ENCODE measurements around the gene BTBD18. TPM values are rescaled to one million over a fixed set of nuclear protein-coding genes. Genes with fewer than 3 reads are reported as not detected.

The BTBD18 gene
- total and polyA plus RNA-seq, 2 of the 13 experiments (the other 11 are each of a cell fraction or from before 2014, with no cell fraction given) = not detected

DNA sequence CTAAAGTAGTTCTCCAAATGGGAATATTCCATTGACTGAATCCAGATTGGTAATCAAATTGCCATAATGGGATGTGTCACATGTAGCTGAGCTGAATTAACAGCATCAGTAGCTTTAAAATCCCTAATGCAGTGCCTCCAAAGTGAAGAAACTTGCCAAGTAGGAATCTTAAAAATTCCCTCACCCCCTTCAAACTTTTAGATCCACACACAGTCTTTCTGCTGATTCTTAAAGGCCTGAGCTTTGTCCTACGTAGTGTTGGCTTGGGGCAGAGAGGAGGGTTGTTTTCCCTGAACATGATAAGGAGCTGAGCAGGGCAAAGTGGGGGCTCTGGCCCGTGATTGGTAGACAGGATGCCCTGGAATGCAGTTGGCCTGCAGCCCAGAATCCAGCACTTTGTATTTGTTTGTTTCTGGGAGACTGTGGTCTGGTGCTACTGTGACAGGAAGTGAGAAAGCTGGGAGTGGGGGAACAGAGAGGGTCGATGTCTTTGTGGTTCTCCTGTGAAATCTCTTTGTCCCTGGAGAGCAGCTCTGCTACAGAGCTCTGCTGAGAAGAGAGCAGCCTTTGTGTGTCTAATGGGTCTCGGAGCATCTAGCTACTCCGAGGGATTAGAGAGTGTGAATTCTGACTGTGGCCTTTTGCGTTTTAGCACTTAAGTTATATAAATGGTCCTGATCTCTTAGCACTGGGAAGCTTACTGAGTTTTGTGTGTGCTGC, 26.9 kb upstream of the BTBD18 start (continued):
- TF ChIP-seq AFF4 (CRISPR knock-in tag; IDR thresholded peaks at IDR 0.05) (no peak; the same call in 1 of the 2 replicates), ZNF550 (CRISPR knock-in tag; IDR thresholded peaks at IDR 0.05; ENCODE audit: borderline replicate concordance) (no peak), ADNP (CRISPR knock-in tag; IDR thresholded peaks at IDR 0.05) (no peak), THAP8 (CRISPR knock-in tag; IDR thresholded peaks at IDR 0.05; ENCODE audit: borderline replicate concordance) (no peak), LCORL (IDR thresholded peaks at IDR 0.05) (peak; percentile 49; the same call in 1 of the 2 replicates), LCORL (CRISPR knock-in tag; IDR thresholded peaks at IDR 0.05) (peak; percentile 90), KDM5B (CRISPR knock-in tag; IDR thresholded peaks at IDR 0.05; ENCODE audit: borderline replicate concordance) (no peak), ZNF816 (CRISPR knock-in tag; IDR thresholded peaks at IDR 0.05; ENCODE audit: borderline replicate concordance) (peak; percentile 77; the same call in 1 of the 2 replicates), SMC3 (IDR thresholded peaks at IDR 0.05; ENCODE audit: low read length) (peak; percentile 33; the same call in 1 of the 2 replicates), RFX3 (CRISPR knock-in tag; IDR thresholded peaks at IDR 0.05) (no peak), FOXO4 (CRISPR knock-in tag; conservative IDR thresholded peaks at IDR 0.05) (no peak), SYNCRIP (IDR thresholded peaks at IDR 0.05; ENCODE audit: insufficient read depth, low read depth, low read length) (no peak), JARID2 (CRISPR knock-in tag; IDR thresholded peaks at IDR 0.05; ENCODE audit: insufficient replicate concordance) (no peak), HMGXB4 (CRISPR knock-in tag; IDR thresholded peaks at IDR 0.05; ENCODE audit: borderline replicate concordance in 1 of 2, low read depth in 1 of 2) (peak; percentile 40 to 62; a peak in 3 of 4 replicates), ZNF350 (CRISPR knock-in tag; IDR thresholded peaks at IDR 0.05; ENCODE audit: borderline replicate concordance, low read depth) (peak; percentile 78)
- TF ChIP-seq, protein P1, sequence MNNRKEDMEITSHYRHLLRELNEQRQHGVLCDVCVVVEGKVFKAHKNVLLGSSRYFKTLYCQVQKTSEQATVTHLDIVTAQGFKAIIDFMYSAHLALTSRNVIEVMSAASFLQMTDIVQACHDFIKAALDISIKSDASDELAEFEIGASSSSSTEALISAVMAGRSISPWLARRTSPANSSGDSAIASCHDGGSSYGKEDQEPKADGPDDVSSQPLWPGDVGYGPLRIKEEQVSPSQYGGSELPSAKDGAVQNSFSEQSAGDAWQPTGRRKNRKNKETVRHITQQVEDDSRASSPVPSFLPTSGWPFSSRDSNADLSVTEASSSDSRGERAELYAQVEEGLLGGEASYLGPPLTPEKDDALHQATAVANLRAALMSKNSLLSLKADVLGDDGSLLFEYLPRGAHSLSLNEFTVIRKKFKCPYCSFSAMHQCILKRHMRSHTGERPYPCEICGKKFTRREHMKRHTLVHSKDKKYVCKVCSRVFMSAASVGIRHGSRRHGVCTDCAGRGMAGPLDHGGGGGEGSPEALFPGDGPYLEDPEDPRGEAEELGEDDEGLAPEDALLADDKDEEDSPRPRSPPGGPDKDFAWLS (CRISPR knock-in tag; IDR thresholded peaks at IDR 0.05; ENCODE audit: borderline replicate concordance) = no peak
- TF ChIP-seq, protein P2, sequence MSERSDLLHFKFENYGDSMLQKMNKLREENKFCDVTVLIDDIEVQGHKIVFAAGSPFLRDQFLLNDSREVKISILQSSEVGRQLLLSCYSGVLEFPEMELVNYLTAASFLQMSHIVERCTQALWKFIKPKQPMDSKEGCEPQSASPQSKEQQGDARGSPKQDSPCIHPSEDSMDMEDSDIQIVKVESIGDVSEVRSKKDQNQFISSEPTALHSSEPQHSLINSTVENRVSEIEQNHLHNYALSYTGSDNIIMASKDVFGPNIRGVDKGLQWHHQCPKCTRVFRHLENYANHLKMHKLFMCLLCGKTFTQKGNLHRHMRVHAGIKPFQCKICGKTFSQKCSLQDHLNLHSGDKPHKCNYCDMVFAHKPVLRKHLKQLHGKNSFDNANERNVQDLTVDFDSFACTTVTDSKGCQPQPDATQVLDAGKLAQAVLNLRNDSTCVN (CRISPR knock-in tag; IDR thresholded peaks at IDR 0.05; ENCODE audit: borderline replicate concordance) = no peak; the same call in 1 of the 2 replicates

Data from HepG2 (cell line).